Upper lobe of left lung (tissue), 6 donors: ENCODE measurements around the gene PTPRQ. TPM values are rescaled to one million over a fixed set of nuclear protein-coding genes. Genes with fewer than 3 reads are reported as not detected.
"Not testable (repeated sequence)": the region's sequence is repeated elsewhere in the genome, so short reads cannot be mapped to it uniquely, and the experiment has no call there.

Source experiments
- ATAC-seq, 2 donors: fragments of 200-7000 bp; cut with Tn5 transposase; one replicate each; pipeline ENCODE4 v1.9.1; 2022; ENCODE audit warnings: mild to moderate bottlenecking in 2 of 2, moderate library complexity in 2 of 2; ENCODE audit not compliant: low FRiP score in 2 of 2
- DNase-seq, 2 donors: peaks; one replicate each; pipeline ENCODE4 v3.0.0-alpha.2; 2019 to 2020
- H3K27ac ChIP-seq, 4 donors: fragments of 200-600 bp; sonication (generic); one replicate each; pipeline ENCODE4 v1.5.1; 2016 to 2019
- H3K27me3 ChIP-seq, 4 donors: fragments of 200-600 bp; sonication (generic); one replicate each; pipeline ENCODE4 v1.5.1; 2017 to 2019
- H3K36me3 ChIP-seq, 4 donors: fragments of 200-600 bp; sonication (generic); one replicate each; pipeline ENCODE4 v1.5.1; 2016 to 2019
- H3K4me1 ChIP-seq, 4 donors: fragments of 200-600 bp; sonication (generic); one replicate each; pipeline ENCODE4 v1.5.1; 2018 to 2019
- H3K4me3 ChIP-seq, 4 donors: fragments of 200-600 bp; sonication (generic); one replicate each; pipeline ENCODE4 v1.5.1; 2017 to 2019; ENCODE audit warnings: mild to moderate bottlenecking in 2 of 4, moderate library complexity in 1 of 4
- H3K9me3 ChIP-seq, 4 donors: fragments of 200-600 bp; sonication (generic); one replicate each; pipeline ENCODE4 v1.5.1; 2018 to 2019
- CTCF ChIP-seq, 6 experiments: fragments of 450-650 bp in 4 of 6; fragments of 200-600 bp in 2 of 6; sonication (generic) in 2 of 6; IDR thresholded peaks; one replicate each; pipeline ENCODE4 v1.5.1; 2016 to 2019; ENCODE audit warnings: antibody characterized with exemption in 6 of 6
- EP300 ChIP-seq, 4 donors: sonication (generic); formaldehyde crosslinking; IDR thresholded peaks; one replicate each; pipeline ENCODE4 v1.5.1; 2017; ENCODE audit warnings: antibody characterized with exemption in 4 of 4, control low read depth in 2 of 4
- POLR2A ChIP-seq, 4 donors: fragments of 450-650 bp; IDR thresholded peaks; one replicate each; pipeline ENCODE4 v1.5.1; 2016 to 2017; ENCODE audit warnings: antibody characterized with exemption in 4 of 4, mild to moderate bottlenecking in 2 of 4
- POLR2AphosphoS5 ChIP-seq, 2 donors: sonication (generic); formaldehyde crosslinking; IDR thresholded peaks; one replicate each; pipeline ENCODE4 v1.5.1; 2017; ENCODE audit warnings: antibody characterized with exemption in 2 of 2
- WGBS, 2 donors: methylation state at CpG; one replicate each; pipeline ENCODE4 v1.1.5; 2017 to 2018; 5-methylcytosine and 5-hydroxymethylcytosine counted together
- total RNA-seq, 6 donors: library from RNA; depleted of rRNA in 4 of 6; stranded (reverse); fragments of >200 nt in 4 of 6; gene quantifications; one replicate each; pipeline versions ENCODE4 v1.1.0 to v1.2.1, GENCODE V29; 2016 to 2021
- donor health status: DM: no; HTN: no; CAD: no; lungs with moderate emphysema.
- donor health status: DM: no; HTN: yes; CAD: no; lungs with severe emphysema.

The PTPRQ gene
- total RNA-seq, 6 donors from 2014 or later: 1.0 to 15.6 (median 5.0) TPM

GRCh38 chr12:80659512-80660063, 215.6 kb downstream of the PTPRQ start:
- no peak for ATAC-seq
- no peaks in the 10 kb centered on the region for H3K4me1 ChIP-seq
- H3K9me3 ChIP-seq: no peaks in the 10 kb centered on the region
- 78 to 84% methylated on average over 5 of the region's 5 CpGs for WGBS, 2 donors
- no peak overlapping the region for H3K4me3 ChIP-seq
- no peak for DNase-seq
- H3K27me3 ChIP-seq: no peaks in the 10 kb centered on the region
- TF ChIP-seq POLR2AphosphoS5 (IDR thresholded peaks at IDR 0.05) (no peak), EP300 (IDR thresholded peaks at IDR 0.05) (no peak), POLR2A (IDR thresholded peaks at IDR 0.05) (no peak), CTCF (IDR thresholded peaks at IDR 0.05) (no peak)
- no peaks in the 10 kb centered on the region for H3K36me3 ChIP-seq
- no peak overlapping the region for H3K27ac ChIP-seq

- Histone ChIP-seq H3K27ac (no peak overlapping the region), H3K9me3 (no peaks in the 10 kb centered on the region), H3K4me3 (no peak overlapping the region), H3K27me3 (no peaks in the 10 kb centered on the region), H3K4me1 (no peaks in the 10 kb centered on the region), H3K36me3 (no peaks in the 10 kb centered on the region)
- no peak for TF ChIP-seq EP300 (IDR thresholded peaks at IDR 0.05)
- TF ChIP-seq CTCF (IDR thresholded peaks at IDR 0.05): no peak
- ATAC-seq (no peak), DNase-seq (no peak)
Observed at GRCh38 chr12:80662586-80662985, 218.6 kb downstream of the PTPRQ start.

GRCh38 chr12:80670214-80670613, 226.2 kb downstream of the PTPRQ start:
- no peak for TF ChIP-seq POLR2A (IDR thresholded peaks at IDR 0.05)
- no peak for TF ChIP-seq EP300 (IDR thresholded peaks at IDR 0.05)
- TF ChIP-seq POLR2AphosphoS5 (IDR thresholded peaks at IDR 0.05): no peak
- TF ChIP-seq CTCF (IDR thresholded peaks at IDR 0.05): no peak
- Histone ChIP-seq H3K27ac (no peak overlapping the region), H3K4me3 (no peak overlapping the region), H3K4me1 (no peaks in the 10 kb centered on the region), H3K9me3 (no peaks in the 10 kb centered on the region), H3K36me3 (no peaks in the 10 kb centered on the region), H3K27me3 (no peaks in the 10 kb centered on the region)
- no peak for ATAC-seq
- 83 to 86% methylated on average over 5 of the region's 5 CpGs for WGBS, 2 donors
- no peak for DNase-seq

GRCh38 chr12:80676042-80676636, 232.1 kb downstream of the PTPRQ start:
- H3K36me3 ChIP-seq, H3K9me3 ChIP-seq, ATAC-seq, DNase-seq, H3K4me3 ChIP-seq, H3K27me3 ChIP-seq, H3K4me1 ChIP-seq, H3K27ac ChIP-seq: not testable (repeated sequence)
- 94 to 97% methylated on average over 13 of the region's 13 CpGs for WGBS, 2 donors

- Histone ChIP-seq H3K9me3 (no peaks in the 10 kb centered on the region), H3K36me3 (no peaks in the 10 kb centered on the region), H3K27me3 (no peaks in the 10 kb centered on the region), H3K27ac (no peak overlapping the region), H3K4me3 (no peak overlapping the region), H3K4me1 (no peaks in the 10 kb centered on the region)
- ATAC-seq (no peak), DNase-seq (no peak)
- TF ChIP-seq POLR2AphosphoS5 (IDR thresholded peaks at IDR 0.05) (no peak), POLR2A (IDR thresholded peaks at IDR 0.05) (no peak), CTCF (IDR thresholded peaks at IDR 0.05) (no peak), EP300 (IDR thresholded peaks at IDR 0.05) (no peak)
- 79 to 81% methylated on average over 1 of the region's 1 CpG for WGBS, 2 donors
Observed at GRCh38 chr12:80676856-80677255, 232.8 kb downstream of the PTPRQ start.
